Upper lobe of right lung (tissue), 1 donor: ENCODE results near the gene KRTAP10-9. TPM values are rescaled to one million over a fixed set of nuclear protein-coding genes. Genes with fewer than 3 reads are reported as not detected.
"Not testable (repeated sequence)": the region's sequence is repeated elsewhere in the genome, so short reads cannot be mapped to it uniquely, and the experiment has no call there.

Source experiments
- ATAC-seq: fragments of 200-7000 bp; cut with Tn5 transposase; one replicate; pipeline ENCODE4 v1.9.1; 2020; ENCODE audit warnings: mild to moderate bottlenecking, moderate library complexity
- DNase-seq: peaks from one replicate; pipeline ENCODE4 v3.0.0-alpha.2; 2020
- H3K27ac ChIP-seq: fragments of 200-600 bp; one replicate; pipeline ENCODE4 v1.8.0; 2022
- H3K27me3 ChIP-seq: fragments of 200-600 bp; one replicate; pipeline ENCODE4 v1.8.0; 2022; ENCODE audit warnings: mild to moderate bottlenecking
- H3K36me3 ChIP-seq: fragments of 200-600 bp; one replicate; pipeline ENCODE4 v1.8.0; 2022
- H3K4me1 ChIP-seq: fragments of 200-600 bp; one replicate; pipeline ENCODE4 v1.8.0; 2022
- H3K4me3 ChIP-seq: fragments of 200-600 bp; one replicate; pipeline ENCODE4 v1.8.0; 2022; ENCODE audit warnings: mild to moderate bottlenecking
- H3K9me3 ChIP-seq: fragments of 200-600 bp; one replicate; pipeline ENCODE4 v1.8.0; 2022
- CTCF ChIP-seq: fragments of 200-600 bp; IDR thresholded peaks from one replicate; pipeline ENCODE4 v1.8.0; 2022; ENCODE audit warnings: antibody characterized with exemption
- intact Hi-C: fragments of 100-400 bp; cut with DNase I; formaldehyde crosslinking; loops from one replicate; pipeline ENCODE4 v1.11.0; 2022
- total RNA-seq: library from RNA; stranded (reverse); fragmentation: NEBNext Ultra II Directional; extraction: Animal tissue kit (Norgen Biotek cat#: 25700); gene quantifications from one replicate; pipeline ENCODE4 v1.2.1, GENCODE V29; 2021
- donor health status: DM: no; HTN: yes; CAD: no; lungs with severe emphysema.

KRTAP10-9 gene
- total RNA-seq, 1 donor from 2014 or later, result not detected

DNA sequence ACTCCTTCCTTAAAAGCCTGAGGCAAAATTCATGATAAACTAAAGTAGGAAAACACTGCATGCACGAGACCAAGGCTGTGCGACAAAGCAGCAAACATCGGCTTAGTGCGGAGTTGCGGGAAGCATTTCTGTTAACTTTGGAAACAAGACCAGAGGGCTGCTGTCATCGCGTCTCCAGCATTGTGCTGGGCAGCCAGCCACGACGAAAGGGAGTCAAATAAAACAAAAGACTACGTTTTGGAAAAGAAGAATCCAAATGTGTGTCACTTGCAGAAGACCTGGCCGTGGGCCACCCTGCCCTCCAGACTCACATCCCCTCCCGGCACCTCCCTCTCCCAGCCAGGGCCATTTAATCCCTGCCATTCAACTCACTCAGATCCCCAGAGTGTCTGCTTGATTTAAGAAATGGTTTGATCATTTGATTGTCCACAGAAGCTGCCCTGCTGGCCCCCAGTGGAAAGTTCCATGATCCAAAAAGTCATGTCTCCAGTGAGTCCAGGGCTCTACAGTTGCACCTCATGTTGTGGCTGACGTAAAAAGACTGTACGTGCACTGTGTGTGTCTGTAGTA is 16.9 kb downstream of the KRTAP10-9 start:
- Histone ChIP-seq H3K9me3 (peaks cover 9% of the 10 kb centered on the region), H3K27me3 (no peaks in the 10 kb centered on the region), H3K4me1 (no peaks in the 10 kb centered on the region), H3K27ac (no peak overlapping the region), H3K36me3 (no peaks in the 10 kb centered on the region), H3K4me3 (no peak overlapping the region)
- ATAC-seq (no peak), DNase-seq (no peak)
- intact Hi-C loops, result loop anchor here (5.0 kb wide), 1 partner anchor 217 kb away; no protein-coding TSS in a partner anchor
- TF ChIP-seq CTCF, result no peak

- H3K27ac ChIP-seq, result no peak overlapping the region
- no peak for TF ChIP-seq CTCF
- no peaks in the 10 kb centered on the region for H3K27me3 ChIP-seq
- no peaks in the 10 kb centered on the region for H3K36me3 ChIP-seq
- intact Hi-C loops, result loop anchor here (5.0 kb wide), 1 partner anchor 218 kb away; no protein-coding TSS in a partner anchor
- no peak for DNase-seq
- no peaks in the 10 kb centered on the region for H3K4me1 ChIP-seq
- no peak for ATAC-seq
- H3K4me3 ChIP-seq, result no peak overlapping the region
- peaks cover 9% of the 10 kb centered on the region for H3K9me3 ChIP-seq
Measured at GRCh38 chr21:44644878-44645277, 18.0 kb downstream of the KRTAP10-9 start.

GRCh38 chr21:44646366-44647221 is 19.7 kb downstream of the KRTAP10-9 start, which contains the start of gene KRTAP10-11:
Gene KRTAP10-11, plus strand, starts transcription at chr21:44646414. Its CDS starts 45 bp downstream, at chr21:44646459.
- DNase-seq, result peak; percentile 48
- H3K27me3 ChIP-seq, intact Hi-C loops, ATAC-seq, H3K4me3 ChIP-seq, H3K9me3 ChIP-seq, H3K27ac ChIP-seq, H3K4me1 ChIP-seq, H3K36me3 ChIP-seq: not testable (repeated sequence)

- ATAC-seq (no peak), DNase-seq (no peak)
- TF ChIP-seq CTCF, result no peak
- Histone ChIP-seq H3K4me1 (no peaks in the 10 kb centered on the region), H3K27ac (no peak overlapping the region), H3K4me3 (no peak overlapping the region), H3K9me3 (peaks cover 9% of the 10 kb centered on the region), H3K36me3 (no peaks in the 10 kb centered on the region), H3K27me3 (no peaks in the 10 kb centered on the region)
- intact Hi-C loops, result no loop called here
Measured at GRCh38 chr21:44647222-44647552, 20.3 kb downstream of the KRTAP10-9 start.

DNA sequence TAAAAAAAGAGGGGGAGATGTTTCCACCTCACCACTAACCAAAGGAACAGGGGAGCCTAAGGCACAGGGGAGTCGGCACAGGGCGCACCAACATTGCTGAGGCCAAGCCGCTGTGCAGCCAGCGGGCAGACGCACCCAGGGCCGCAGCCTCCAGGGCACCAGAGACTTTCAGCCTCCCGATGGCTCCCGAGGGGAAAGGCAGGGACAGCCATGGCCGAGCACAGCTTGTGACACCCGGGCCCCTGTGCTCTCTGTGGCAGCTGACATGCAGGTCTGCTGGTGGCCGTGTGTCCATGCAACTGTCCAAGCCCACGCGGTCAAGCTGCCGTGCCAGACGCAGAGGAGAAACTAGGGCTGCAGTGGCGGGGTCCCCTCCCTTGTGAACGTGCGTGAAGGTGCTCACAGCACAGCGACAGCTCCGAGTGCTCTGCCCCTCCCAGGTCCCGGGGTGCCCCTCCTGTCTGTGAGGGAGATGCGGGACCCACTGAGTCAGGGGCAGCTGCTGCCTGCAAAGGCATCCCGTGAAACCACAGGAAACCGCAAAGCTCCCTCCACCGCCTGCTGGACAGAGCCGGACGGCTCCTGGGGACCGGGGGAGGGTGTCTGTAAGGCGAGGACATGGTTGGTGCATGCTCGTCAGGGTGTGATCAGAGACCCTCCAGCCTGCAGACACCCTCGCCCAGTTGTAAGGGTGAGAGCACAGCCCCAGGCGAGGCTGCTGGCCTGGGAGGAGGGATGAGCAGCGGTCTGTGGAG is 21.8 kb downstream of the KRTAP10-9 start:
- no peak for TF ChIP-seq CTCF
- no peaks in the 10 kb centered on the region for H3K27me3 ChIP-seq
- intact Hi-C loops, result no loop called here
- peaks cover 9% of the 10 kb centered on the region for H3K9me3 ChIP-seq
- ATAC-seq, result peak; percentile 10
- H3K27ac ChIP-seq, result no peak overlapping the region
- H3K4me3 ChIP-seq, result no peak overlapping the region
- no peak for DNase-seq
- H3K4me1 ChIP-seq, result no peaks in the 10 kb centered on the region
- H3K36me3 ChIP-seq, result no peaks in the 10 kb centered on the region
